ENCODE results near the gene TH. TPM values are rescaled to one million over a fixed set of nuclear protein-coding genes. Genes with fewer than 3 reads are reported as not detected.

The TH gene
- total RNA-seq, 1 experiment from 2014 or later: not detected

GRCh38 chr11:2212411-2213251, 41.0 kb upstream of the TH start:
- Histone ChIP-seq H3K4me3 (ENCODE audit: low read depth in 2 of 2, low read length in 2 of 2) (no peak overlapping the region), H3K9me3 (ENCODE audit: control insufficient read depth, insufficient read depth, low read depth, low read length) (no peaks in the 10 kb centered on the region), H3K27me3 (ENCODE audit: control insufficient read depth, insufficient read depth, low read length) (no peaks in the 10 kb centered on the region; the same call in 1 of the 2 replicates), H3K27ac (ENCODE audit: low read length) (no peak overlapping the region), H3K4me1 (ENCODE audit: control insufficient read depth, insufficient read depth, low read length) (no peaks in the 10 kb centered on the region), H3K36me3 (ENCODE audit: control insufficient read depth, insufficient read depth, low read length) (no peaks in the 10 kb centered on the region)
- intact Hi-C loops (cut with micrococcal nuclease; ENCODE audit: unreplicated experiment) (no loop called here), in situ Hi-C loops (cut with HindIII; ENCODE audit: low pct_unique_long_range_greater_than_20kb, low sequenced_read_pairs) (no loop called here)
- BruUV-seq (replicated peaks): no TSS peak
- ChIA-PET CTCF (no interaction called here), POLR2A (interaction anchor here (0.5 kb wide), 1 partner anchor 335 kb away, joined by 3 read pairs; no protein-coding TSS in a partner anchor)
- ATAC-seq (no peak), DNase-seq (ENCODE audit: low read depth, low spot score) (no peak)
- TF ChIP-seq, protein P1, sequence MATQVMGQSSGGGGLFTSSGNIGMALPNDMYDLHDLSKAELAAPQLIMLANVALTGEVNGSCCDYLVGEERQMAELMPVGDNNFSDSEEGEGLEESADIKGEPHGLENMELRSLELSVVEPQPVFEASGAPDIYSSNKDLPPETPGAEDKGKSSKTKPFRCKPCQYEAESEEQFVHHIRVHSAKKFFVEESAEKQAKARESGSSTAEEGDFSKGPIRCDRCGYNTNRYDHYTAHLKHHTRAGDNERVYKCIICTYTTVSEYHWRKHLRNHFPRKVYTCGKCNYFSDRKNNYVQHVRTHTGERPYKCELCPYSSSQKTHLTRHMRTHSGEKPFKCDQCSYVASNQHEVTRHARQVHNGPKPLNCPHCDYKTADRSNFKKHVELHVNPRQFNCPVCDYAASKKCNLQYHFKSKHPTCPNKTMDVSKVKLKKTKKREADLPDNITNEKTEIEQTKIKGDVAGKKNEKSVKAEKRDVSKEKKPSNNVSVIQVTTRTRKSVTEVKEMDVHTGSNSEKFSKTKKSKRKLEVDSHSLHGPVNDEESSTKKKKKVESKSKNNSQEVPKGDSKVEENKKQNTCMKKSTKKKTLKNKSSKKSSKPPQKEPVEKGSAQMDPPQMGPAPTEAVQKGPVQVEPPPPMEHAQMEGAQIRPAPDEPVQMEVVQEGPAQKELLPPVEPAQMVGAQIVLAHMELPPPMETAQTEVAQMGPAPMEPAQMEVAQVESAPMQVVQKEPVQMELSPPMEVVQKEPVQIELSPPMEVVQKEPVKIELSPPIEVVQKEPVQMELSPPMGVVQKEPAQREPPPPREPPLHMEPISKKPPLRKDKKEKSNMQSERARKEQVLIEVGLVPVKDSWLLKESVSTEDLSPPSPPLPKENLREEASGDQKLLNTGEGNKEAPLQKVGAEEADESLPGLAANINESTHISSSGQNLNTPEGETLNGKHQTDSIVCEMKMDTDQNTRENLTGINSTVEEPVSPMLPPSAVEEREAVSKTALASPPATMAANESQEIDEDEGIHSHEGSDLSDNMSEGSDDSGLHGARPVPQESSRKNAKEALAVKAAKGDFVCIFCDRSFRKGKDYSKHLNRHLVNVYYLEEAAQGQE (IDR thresholded peaks at IDR 0.05; ENCODE audit: insufficient read depth in 1 of 2, low read depth in 2 of 2, low read length in 1 of 2): no peak
- no peak for TF ChIP-seq TCF7L2 (IDR thresholded peaks at IDR 0.05; ENCODE audit: low read depth, low read length)
- TF ChIP-seq POLR2AphosphoS5 (IDR thresholded peaks at IDR 0.05; ENCODE audit: low read depth, low read length): no peak
- TF ChIP-seq SIN3A (IDR thresholded peaks at IDR 0.05; ENCODE audit: borderline replicate concordance, insufficient read depth, low read depth, low read length): no peak
- TF ChIP-seq CTCF (IDR thresholded peaks at IDR 0.05): no peak

DNA sequence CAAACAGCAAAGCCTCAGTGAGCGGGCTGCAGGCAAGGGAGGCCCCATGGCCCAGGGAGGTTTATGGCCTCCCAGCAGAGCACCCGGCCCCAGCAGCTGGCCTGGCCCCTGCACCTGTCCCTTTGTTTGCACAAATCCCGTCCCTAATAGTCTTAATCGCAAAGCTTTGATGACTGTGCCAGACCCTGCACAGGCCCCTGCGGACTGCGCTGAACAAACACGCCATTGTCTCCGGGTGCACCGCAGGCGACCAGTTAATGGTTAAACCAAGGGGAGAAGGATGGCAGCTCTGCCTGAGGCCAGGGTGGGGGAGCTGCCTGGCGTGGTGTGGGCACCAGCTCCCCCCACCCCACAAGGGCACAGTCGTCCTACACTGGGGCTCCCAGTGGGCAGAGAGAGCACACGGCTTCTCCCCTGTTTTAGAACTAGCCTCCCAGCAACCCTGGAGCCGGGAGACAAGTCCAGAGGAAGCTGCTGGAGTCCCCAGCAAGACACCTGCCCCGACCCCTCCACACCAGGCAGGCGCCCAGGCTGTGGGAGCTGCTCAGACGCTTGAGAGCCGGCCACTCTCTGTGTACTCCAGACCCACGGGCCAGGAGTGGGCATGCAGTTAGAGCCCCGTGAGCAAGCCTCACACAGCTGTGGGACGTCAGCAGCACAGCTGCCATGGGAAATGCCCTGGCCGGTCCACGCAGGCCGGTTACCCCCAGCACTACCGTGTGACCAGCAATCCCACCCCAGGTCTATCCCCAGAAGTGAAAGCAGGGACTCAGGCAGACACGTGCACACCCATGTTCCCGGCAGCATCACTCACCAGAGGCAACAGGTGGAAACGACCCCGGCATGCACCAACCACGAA, 39.7 kb upstream of the TH start:
- no peaks in the 10 kb centered on the region for H3K4me1 ChIP-seq (ENCODE audit: control insufficient read depth, insufficient read depth, low read length)
- H3K27me3 ChIP-seq (ENCODE audit: control insufficient read depth, insufficient read depth, low read length): no peaks in the 10 kb centered on the region
- H3K36me3 ChIP-seq (ENCODE audit: control insufficient read depth, insufficient read depth, low read length): no peaks in the 10 kb centered on the region
- DNase-seq (ENCODE audit: low read depth, low spot score) (no peak), ATAC-seq (no peak)
- intact Hi-C loops (cut with micrococcal nuclease; ENCODE audit: unreplicated experiment) (no loop called here), in situ Hi-C loops (cut with HindIII; ENCODE audit: low pct_unique_long_range_greater_than_20kb, low sequenced_read_pairs) (no loop called here)
- no peaks in the 10 kb centered on the region for H3K9me3 ChIP-seq (ENCODE audit: control insufficient read depth, insufficient read depth, low read depth, low read length)
- ChIA-PET POLR2A (interaction anchor here (0.7 kb wide), 1 partner anchor 12 kb away, joined by 4 read pairs; no protein-coding TSS in a partner anchor), CTCF (no interaction called here)
- BruUV-seq (replicated peaks): no TSS peak
- no peak overlapping the region for H3K4me3 ChIP-seq (ENCODE audit: low read depth in 2 of 2, low read length in 2 of 2)
- TF ChIP-seq, protein P1 (IDR thresholded peaks at IDR 0.05; ENCODE audit: insufficient read depth in 1 of 2, low read depth in 2 of 2, low read length in 1 of 2): no peak
- TF ChIP-seq CTCF (IDR thresholded peaks at IDR 0.05) (no peak), TCF7L2 (IDR thresholded peaks at IDR 0.05; ENCODE audit: low read depth, low read length) (no peak), POLR2AphosphoS5 (IDR thresholded peaks at IDR 0.05; ENCODE audit: low read depth, low read length) (no peak), SIN3A (IDR thresholded peaks at IDR 0.05; ENCODE audit: borderline replicate concordance, insufficient read depth, low read depth, low read length) (no peak)
- H3K27ac ChIP-seq (ENCODE audit: low read length): no peak overlapping the region

Data from Panc1 (cell line).